ENCODE measurements around the gene NEU2. TPM values are rescaled to one million over a fixed set of nuclear protein-coding genes. Genes with fewer than 3 reads are reported as not detected.

The NEU2 gene
- total RNA-seq, 8 experiments from 2014 or later: 0.77 TPM; not detected in 7

GRCh38 chr2:233081731-233082221 lies 49.3 kb downstream of the NEU2 start:
- Histone ChIP-seq H3K4me1 (replicated peaks in 1 of 2) (no peaks in the 10 kb centered on the region), H3K4me3 (no peak overlapping the region), H3K27ac (no peak overlapping the region)
- WGBS, 10 experiments: 67 to 100% (median 85%) methylated on average over 1 to 4 of the region's 13 CpGs; no CpG with 5 or more reads in 4 of the 10 experiments
- in situ Hi-C loops (cut with MboI; ENCODE audit: low pct_unique_long_range_greater_than_20kb in 2 of 9, low sequenced_read_pairs in 9 of 9, unreplicated experiment in 9 of 9): no loop called here
- no peak for ATAC-seq (replicated peaks in 6 of 8)

GRCh38 chr2:233082222-233082930 lies 49.9 kb downstream of the NEU2 start:
- no peak for ATAC-seq (replicated peaks in 6 of 8)
- Histone ChIP-seq H3K4me1 (replicated peaks in 1 of 2) (no peaks in the 10 kb centered on the region), H3K27ac (no peak overlapping the region), H3K4me3 (no peak overlapping the region)
- WGBS, 10 experiments: 40 to 100% (median 85%) methylated on average over 1 to 10 of the region's 11 CpGs
- in situ Hi-C loops (cut with MboI; ENCODE audit: low pct_unique_long_range_greater_than_20kb in 2 of 9, low sequenced_read_pairs in 9 of 9, unreplicated experiment in 9 of 9): no loop called here

GRCh38 chr2:233082931-233083755 lies 50.7 kb downstream of the NEU2 start:
- in situ Hi-C loops (cut with MboI; ENCODE audit: low pct_unique_long_range_greater_than_20kb in 2 of 9, low sequenced_read_pairs in 9 of 9, unreplicated experiment in 9 of 9): no loop called here
- no peak overlapping the region for H3K27ac ChIP-seq
- H3K4me1 ChIP-seq (replicated peaks in 1 of 2): no peaks in the 10 kb centered on the region
- WGBS, 10 experiments: 0 to 90% (median 72%) methylated on average over 1 to 4 of the region's 9 CpGs; no CpG with 5 or more reads in 3 of the 10 experiments
- H3K4me3 ChIP-seq: no peak overlapping the region
- ATAC-seq (replicated peaks in 6 of 8): no peak

GRCh38 chr2:233083782-233084181 lies 51.3 kb downstream of the NEU2 start:
- H3K27ac ChIP-seq: no peak overlapping the region
- no peak overlapping the region for H3K4me3 ChIP-seq
- in situ Hi-C loops (cut with MboI; ENCODE audit: low pct_unique_long_range_greater_than_20kb in 2 of 9, low sequenced_read_pairs in 9 of 9, unreplicated experiment in 9 of 9): no loop called here
- no peaks in the 10 kb centered on the region for H3K4me1 ChIP-seq (replicated peaks in 1 of 2)
- WGBS, 10 experiments: 20 to 100% (median 83%) methylated on average over 1 to 6 of the region's 8 CpGs; no CpG with 5 or more reads in 1 of the 10 experiments
- ATAC-seq (replicated peaks in 6 of 8): no peak

GRCh38 chr2:233084488-233084887 lies 52.0 kb downstream of the NEU2 start:
- Histone ChIP-seq H3K4me3 (no peak overlapping the region), H3K4me1 (replicated peaks in 1 of 2) (no peaks in the 10 kb centered on the region), H3K27ac (no peak overlapping the region)
- in situ Hi-C loops (cut with MboI; ENCODE audit: low pct_unique_long_range_greater_than_20kb in 2 of 9, low sequenced_read_pairs in 9 of 9, unreplicated experiment in 9 of 9): no loop called here
- WGBS, 10 experiments: 64 to 93% (median 81%) methylated on average over 1 to 11 of the region's 13 CpGs; no CpG with 5 or more reads in 2 of the 10 experiments
- ATAC-seq (replicated peaks in 6 of 8): no peak

Other genes starting within 250 kb of the NEU2 start
- gene SNORC, start 162.4 kb upstream of the NEU2 start, total RNA-seq: 1 to 10 TPM; 1.4 to 3.7 (median 2.3) TPM
- 10 to 100 TPM in 4 of 8 experiments, 1 to 10 TPM in 4; 5.3 to 47.0 (median 8.4) TPM for gene NGEF, start 19.4 kb upstream of the NEU2 start, total RNA-seq
- 1 to 10 TPM; 2.0 to 8.5 (median 3.8) TPM for gene INPP5D, start 27.7 kb downstream of the NEU2 start, total RNA-seq
- gene ATG16L1, start 219.0 kb downstream of the NEU2 start, total RNA-seq: 10 to 100 TPM; 18.0 to 48.0 (median 25.9) TPM

All from motor neuron (in vitro differentiated cells).